LNCaP clone FGC (cell line): ENCODE measurements around the gene GID8.

ENCODE experiments used
- DNase-seq: peaks from one replicate; pipeline ENCODE4 v3.0.0-alpha.2; 2011; ENCODE audit warnings: low read depth
- H3K4me3 ChIP-seq: 2 replicates; pipeline ENCODE4 v1.5.1; 2011; ENCODE audit warnings: mild to moderate bottlenecking, low read depth, low read length, control low read depth
- TF ChIP-seq, protein P1 (sequence below): IDR thresholded peaks from 2 replicates; pipeline ENCODE4 v1.5.1; 2012; ENCODE audit warnings: mild to moderate bottlenecking; ENCODE audit not compliant: control insufficient read depth, insufficient read depth; ENCODE audit errors: extremely low read depth

The GID8 gene

GRCh38 chr20:62935204-62935967, 2.6 kb upstream of the GID8 start:
- TF ChIP-seq, protein P1, sequence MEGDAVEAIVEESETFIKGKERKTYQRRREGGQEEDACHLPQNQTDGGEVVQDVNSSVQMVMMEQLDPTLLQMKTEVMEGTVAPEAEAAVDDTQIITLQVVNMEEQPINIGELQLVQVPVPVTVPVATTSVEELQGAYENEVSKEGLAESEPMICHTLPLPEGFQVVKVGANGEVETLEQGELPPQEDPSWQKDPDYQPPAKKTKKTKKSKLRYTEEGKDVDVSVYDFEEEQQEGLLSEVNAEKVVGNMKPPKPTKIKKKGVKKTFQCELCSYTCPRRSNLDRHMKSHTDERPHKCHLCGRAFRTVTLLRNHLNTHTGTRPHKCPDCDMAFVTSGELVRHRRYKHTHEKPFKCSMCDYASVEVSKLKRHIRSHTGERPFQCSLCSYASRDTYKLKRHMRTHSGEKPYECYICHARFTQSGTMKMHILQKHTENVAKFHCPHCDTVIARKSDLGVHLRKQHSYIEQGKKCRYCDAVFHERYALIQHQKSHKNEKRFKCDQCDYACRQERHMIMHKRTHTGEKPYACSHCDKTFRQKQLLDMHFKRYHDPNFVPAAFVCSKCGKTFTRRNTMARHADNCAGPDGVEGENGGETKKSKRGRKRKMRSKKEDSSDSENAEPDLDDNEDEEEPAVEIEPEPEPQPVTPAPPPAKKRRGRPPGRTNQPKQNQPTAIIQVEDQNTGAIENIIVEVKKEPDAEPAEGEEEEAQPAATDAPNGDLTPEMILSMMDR = no peak
- H3K4me3 ChIP-seq = no peak overlapping the region

DNA sequence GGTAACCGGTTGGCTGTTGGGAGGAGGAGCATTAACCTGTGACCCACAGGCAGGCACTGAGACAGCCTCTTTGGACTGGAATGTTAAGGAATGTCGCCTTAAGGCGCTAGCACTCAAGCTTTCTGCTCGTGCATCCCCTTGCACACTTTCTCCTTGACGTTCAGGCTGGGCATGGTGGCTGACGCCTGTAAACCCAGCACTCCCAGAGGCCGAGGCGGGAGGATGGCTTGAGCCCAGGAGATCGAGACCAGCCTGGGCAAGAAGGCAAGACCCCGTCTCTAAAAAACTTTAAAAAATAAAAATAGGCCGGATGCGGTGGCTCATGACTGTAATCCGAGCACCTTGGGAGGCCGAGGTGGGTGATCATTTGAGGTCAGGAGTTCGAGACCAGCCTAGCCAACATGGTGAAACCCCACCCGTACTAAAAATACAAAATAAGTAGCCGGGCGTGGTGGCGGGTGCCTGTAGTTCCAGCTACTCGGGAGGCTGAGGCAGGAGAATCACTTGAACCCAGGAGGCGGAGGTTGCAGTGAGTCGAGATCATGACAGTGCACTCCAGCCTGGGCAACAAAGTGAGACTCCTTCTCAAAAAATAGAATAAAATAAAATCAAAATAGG, 1.9 kb upstream of the GID8 start:
- DNase-seq = no peak
- TF ChIP-seq, protein P1 = no peak
- H3K4me3 ChIP-seq = peak overlapping the region; percentile 88

More at GRCh38 chr20:62935204-62935967, 2.6 kb upstream of the GID8 start:
- no peak for DNase-seq

DNA sequence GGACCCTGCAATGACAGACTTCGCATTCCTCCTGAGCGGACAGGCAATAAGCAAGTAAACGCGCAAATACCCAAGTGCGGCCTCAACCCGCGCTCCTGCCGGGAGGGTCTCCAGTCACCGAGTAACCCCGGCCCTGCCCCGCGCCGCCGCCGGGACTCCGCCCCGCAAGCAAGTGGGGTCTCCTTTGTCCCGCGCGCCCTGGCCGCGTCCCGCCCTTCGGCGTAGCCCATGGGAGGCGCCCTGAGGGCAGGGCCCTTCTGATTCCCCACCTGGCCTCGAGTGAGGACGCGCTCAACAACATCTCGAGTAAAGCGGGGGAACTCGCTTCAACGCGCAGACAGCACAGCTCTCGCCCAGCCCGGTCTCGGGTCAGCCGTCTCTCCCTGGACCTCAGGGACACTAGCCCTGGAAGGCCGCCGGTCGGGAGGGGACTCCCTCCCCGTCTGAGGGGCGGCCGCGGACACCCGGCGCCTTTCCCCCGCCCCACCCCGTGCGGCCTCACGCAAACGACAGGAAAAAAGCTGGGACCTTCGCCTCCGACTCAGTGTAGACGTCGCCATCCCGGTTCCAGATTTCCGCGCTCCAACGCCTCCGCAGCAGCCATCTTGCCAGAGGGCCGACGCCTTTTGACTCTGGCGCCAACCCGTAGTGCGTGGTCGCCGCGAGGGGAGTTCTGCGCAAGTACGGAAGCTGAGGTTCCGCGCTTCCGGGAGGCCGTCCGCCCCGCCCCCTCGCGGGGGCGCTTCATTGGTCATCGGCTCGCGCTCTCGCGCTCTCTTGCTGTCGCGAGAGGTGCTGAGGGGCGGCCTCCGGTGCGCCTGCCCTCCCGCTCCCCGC, 461 bp upstream of the GID8 start:
- peak overlapping the region; percentile 88 for H3K4me3 ChIP-seq
- TF ChIP-seq, protein P1 = no peak

GRCh38 chr20:62940875-62941274, 2.9 kb downstream of the GID8 start:
- DNase-seq = no peak
- no peak overlapping the region for H3K4me3 ChIP-seq
- TF ChIP-seq, protein P1 = no peak

More for the DNA sequence above, 461 bp upstream of the GID8 start:
- peak; percentile 88 for DNase-seq

- TF ChIP-seq, protein P1 = no peak
- H3K4me3 ChIP-seq = no peak overlapping the region
- DNase-seq = no peak
These were observed 3.8 kb downstream of the GID8 start for GRCh38 chr20:62941792-62942191.

- DNase-seq = no peak
- no peak overlapping the region for H3K4me3 ChIP-seq
- TF ChIP-seq, protein P1 = no peak
These were observed 4.5 kb downstream of the GID8 start for GRCh38 chr20:62942456-62942855.
